Liver (tissue), 9 donors: ENCODE data around the gene NINJ2. TPM values are rescaled to one million over a fixed set of nuclear protein-coding genes. Genes with fewer than 3 reads are reported as not detected.

Experiments used
- DNase-seq: peaks from one replicate; pipeline ENCODE4 v3.0.0-alpha.2; 2017; ENCODE audit warnings: low spot score
- H3K27ac ChIP-seq, 2 donors: one replicate each; pipeline ENCODE4 v1.7.0; 2013; ENCODE audit warnings: inconsistent platforms in 2 of 2, low read length in 2 of 2, control low read depth in 1 of 2, low read depth in 1 of 2, mild to moderate bottlenecking in 1 of 2
- H3K27me3 ChIP-seq, 4 donors: one replicate each; pipeline versions ENCODE4 v1.6.1 to v1.7.0; 2013; ENCODE audit warnings: low read length in 3 of 4, inconsistent platforms in 1 of 4, mild to moderate bottlenecking in 1 of 4, moderate library complexity in 1 of 4; ENCODE audit not compliant: control insufficient read depth in 4 of 4, insufficient read depth in 4 of 4
- H3K36me3 ChIP-seq, 4 donors: one replicate each; pipeline versions ENCODE4 v1.6.1 to v1.7.0; 2013; ENCODE audit warnings: low read length in 3 of 4, mild to moderate bottlenecking in 3 of 4, low read depth in 1 of 4, moderate library complexity in 1 of 4; ENCODE audit not compliant: control insufficient read depth in 4 of 4, insufficient read depth in 3 of 4
- H3K4me1 ChIP-seq, 4 donors: one replicate each; pipeline versions ENCODE4 v1.6.1 to v1.7.0; 2013; ENCODE audit warnings: low read length in 3 of 4, mild to moderate bottlenecking in 3 of 4, moderate library complexity in 1 of 4; ENCODE audit not compliant: control insufficient read depth in 4 of 4, insufficient read depth in 4 of 4
- H3K4me3 ChIP-seq, 3 donors: one replicate each; pipeline versions ENCODE4 v1.6.1 to v1.7.0; 2013; ENCODE audit warnings: low read length in 3 of 3, control low read depth in 1 of 3, low read depth in 1 of 3, mild to moderate bottlenecking in 1 of 3
- H3K9ac ChIP-seq, 2 donors: one replicate each; pipeline ENCODE4 v1.7.0; 2013; ENCODE audit warnings: low read length in 2 of 2, mild to moderate bottlenecking in 2 of 2, moderate library complexity in 2 of 2, control low read depth in 1 of 2, low read depth in 1 of 2
- H3K9me3 ChIP-seq, 4 donors: one replicate each; pipeline versions ENCODE4 v1.6.1 to v1.7.0; 2013; ENCODE audit warnings: low read length in 3 of 4; ENCODE audit not compliant: control insufficient read depth in 4 of 4
- ATF3 ChIP-seq: IDR thresholded peaks from 2 replicates; pipeline ENCODE4 v1.6.1; 2016; ENCODE audit warnings: antibody characterized with exemption
- EGR1 ChIP-seq, 2 donors: IDR thresholded peaks; 2 replicates each; pipeline ENCODE4 v1.6.1; 2016 to 2018; ENCODE audit warnings: antibody characterized with exemption in 2 of 2, low read depth in 2 of 2
- FOXA1 ChIP-seq: IDR thresholded peaks from 2 replicates; pipeline ENCODE4 v1.6.1; 2016; ENCODE audit warnings: antibody characterized with exemption
- FOXA2 ChIP-seq: IDR thresholded peaks from 2 replicates; pipeline ENCODE4 v1.6.1; 2016; ENCODE audit warnings: antibody characterized with exemption
- GABPA ChIP-seq, 2 donors: IDR thresholded peaks in 1 of 2; conservative IDR thresholded peaks in 1 of 2; 2 replicates each; pipeline ENCODE4 v1.6.1; 2016; ENCODE audit warnings: antibody characterized with exemption in 2 of 2, mild to moderate bottlenecking in 1 of 2, moderate library complexity in 1 of 2
- HNF4A ChIP-seq, 2 donors: conservative IDR thresholded peaks; 2 replicates each; pipeline ENCODE4 v1.6.1; 2016; ENCODE audit warnings: antibody characterized with exemption in 2 of 2, mild to moderate bottlenecking in 2 of 2
- HNF4G ChIP-seq: IDR thresholded peaks from 2 replicates; pipeline ENCODE4 v1.6.1; 2016; ENCODE audit warnings: antibody characterized with exemption
- JUND ChIP-seq, 2 donors: IDR thresholded peaks; 2 replicates each; pipeline ENCODE4 v1.6.1; 2016; ENCODE audit warnings: antibody characterized with exemption in 2 of 2
- MAX ChIP-seq: IDR thresholded peaks from 2 replicates; pipeline ENCODE4 v1.6.1; 2016; ENCODE audit warnings: antibody characterized with exemption
- NR2F2 ChIP-seq: IDR thresholded peaks from 2 replicates; pipeline ENCODE4 v1.6.1; 2016; ENCODE audit warnings: antibody characterized with exemption
- RAD21 ChIP-seq, 2 donors: IDR thresholded peaks; 2 replicates each; pipeline ENCODE4 v1.6.1; 2016; ENCODE audit warnings: antibody characterized with exemption in 2 of 2, mild to moderate bottlenecking in 2 of 2
- RXRA ChIP-seq, 2 donors: IDR thresholded peaks; 2 replicates each; pipeline ENCODE4 v1.6.1; 2017 to 2018; ENCODE audit warnings: antibody characterized with exemption in 2 of 2, mild to moderate bottlenecking in 1 of 2
- SP1 ChIP-seq: IDR thresholded peaks from 2 replicates; pipeline ENCODE4 v1.6.1; 2018; ENCODE audit warnings: antibody characterized with exemption, mild to moderate bottlenecking
- TAF1 ChIP-seq: conservative IDR thresholded peaks from 2 replicates; pipeline ENCODE4 v1.6.1; 2016; ENCODE audit warnings: antibody characterized with exemption, mild to moderate bottlenecking
- YY1 ChIP-seq: IDR thresholded peaks from 2 replicates; pipeline ENCODE4 v1.6.1; 2016; ENCODE audit warnings: antibody characterized with exemption, mild to moderate bottlenecking
- ZBTB33 ChIP-seq: IDR thresholded peaks from 2 replicates; pipeline ENCODE4 v1.6.1; 2016; ENCODE audit warnings: antibody characterized with exemption
- WGBS: extraction: QIAGEN DNeasy Blood & Tissue Kit; methylation state at CpG from one replicate; pipeline ENCODE4 v1.1.7; 2013; 5-methylcytosine and 5-hydroxymethylcytosine counted together
- polyA plus RNA-seq, 2 donors: library from polyadenylated mRNA; stranded (reverse) in 1 of 2; unstranded in 1 of 2; fragments of 200-250 nt in 1 of 2; fragments of >200 nt in 1 of 2; fragmentation: Nextera tagmentation in 1 of 2; extraction: Ambion mirVana in 1 of 2; gene quantifications; one replicate each; pipeline versions ENCODE4 v1.2.1 to v1.2.3, GENCODE V29; 2013 to 2015
- total RNA-seq, 2 donors: library from RNA; depleted of rRNA; stranded (reverse); fragments of >200 nt; gene quantifications; one replicate each; pipeline ENCODE4 v1.2.3, GENCODE V29; 2014
- TF ChIP-seq, protein P1 (sequence below): fragments of 150-350 bp; IDR thresholded peaks from 2 replicates; pipeline ENCODE4 v1.5.1; 2017; ENCODE audit warnings: improper control_type of control experiment, low read depth, low read length; ENCODE audit not compliant: missing input control
- TF ChIP-seq, protein P2 (sequence below): IDR thresholded peaks from 2 replicates; pipeline ENCODE4 v1.6.1; 2016; ENCODE audit warnings: antibody characterized with exemption, mild to moderate bottlenecking
- donor health status: healthy.
- donor health status: healthy.
- donor health status: healthy.
- donor health status: healthy.
- donor health status: healthy.

The NINJ2 gene
- total and polyA plus RNA-seq, 4 donors, result 6.7 to 16.5 (median 15.4) TPM

DNA sequence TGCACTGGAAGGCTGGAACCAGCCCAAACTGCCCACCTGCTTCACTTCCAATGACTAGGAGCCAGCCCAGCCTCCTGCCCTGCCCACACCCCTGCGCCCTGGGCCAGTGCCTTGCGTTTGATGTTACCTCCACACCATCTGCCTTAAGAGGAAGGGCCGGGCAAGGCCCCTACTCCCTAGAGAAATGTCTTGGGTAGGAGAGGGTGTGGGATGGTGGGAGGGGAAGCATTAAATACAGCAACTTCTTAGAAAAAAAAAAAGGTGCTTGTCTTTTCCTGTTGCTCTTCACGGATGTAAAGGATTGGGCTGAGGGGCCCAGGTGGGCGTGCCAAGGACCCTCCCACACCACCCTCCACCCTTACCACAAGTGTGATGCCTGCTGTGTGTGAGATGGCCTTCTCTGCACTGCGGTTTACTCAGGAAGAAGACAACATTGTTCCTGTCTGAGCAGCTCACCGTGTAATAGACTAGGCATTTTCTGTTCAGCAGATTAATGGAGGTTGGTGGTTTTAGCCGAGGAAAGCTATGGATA, 99.9 kb downstream of the NINJ2 start:
- H3K27me3 ChIP-seq, result no peaks in the 10 kb centered on the region
- no peak overlapping the region for H3K27ac ChIP-seq
- H3K4me3 ChIP-seq, result no peak overlapping the region
- H3K9ac ChIP-seq, result no peak overlapping the region
- H3K4me1 ChIP-seq, result no peaks in the 10 kb centered on the region
- WGBS, result 72% methylated on average over 8 of the region's 8 CpGs
- TF ChIP-seq RXRA (IDR thresholded peaks at IDR 0.05) (no peak), JUND (IDR thresholded peaks at IDR 0.05) (no peak), HNF4A (conservative IDR thresholded peaks at IDR 0.05) (no peak), NR2F2 (no peak), ATF3 (no peak), YY1 (no peak), FOXA2 (no peak)
- TF ChIP-seq, protein P1, sequence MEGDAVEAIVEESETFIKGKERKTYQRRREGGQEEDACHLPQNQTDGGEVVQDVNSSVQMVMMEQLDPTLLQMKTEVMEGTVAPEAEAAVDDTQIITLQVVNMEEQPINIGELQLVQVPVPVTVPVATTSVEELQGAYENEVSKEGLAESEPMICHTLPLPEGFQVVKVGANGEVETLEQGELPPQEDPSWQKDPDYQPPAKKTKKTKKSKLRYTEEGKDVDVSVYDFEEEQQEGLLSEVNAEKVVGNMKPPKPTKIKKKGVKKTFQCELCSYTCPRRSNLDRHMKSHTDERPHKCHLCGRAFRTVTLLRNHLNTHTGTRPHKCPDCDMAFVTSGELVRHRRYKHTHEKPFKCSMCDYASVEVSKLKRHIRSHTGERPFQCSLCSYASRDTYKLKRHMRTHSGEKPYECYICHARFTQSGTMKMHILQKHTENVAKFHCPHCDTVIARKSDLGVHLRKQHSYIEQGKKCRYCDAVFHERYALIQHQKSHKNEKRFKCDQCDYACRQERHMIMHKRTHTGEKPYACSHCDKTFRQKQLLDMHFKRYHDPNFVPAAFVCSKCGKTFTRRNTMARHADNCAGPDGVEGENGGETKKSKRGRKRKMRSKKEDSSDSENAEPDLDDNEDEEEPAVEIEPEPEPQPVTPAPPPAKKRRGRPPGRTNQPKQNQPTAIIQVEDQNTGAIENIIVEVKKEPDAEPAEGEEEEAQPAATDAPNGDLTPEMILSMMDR, result no peak
- no peaks in the 10 kb centered on the region for H3K9me3 ChIP-seq
- no peak for DNase-seq
- no peaks in the 10 kb centered on the region for H3K36me3 ChIP-seq

- no peak for DNase-seq
- Histone ChIP-seq H3K36me3 (no peaks in the 10 kb centered on the region), H3K27me3 (no peaks in the 10 kb centered on the region), H3K9me3 (no peaks in the 10 kb centered on the region), H3K9ac (no peak overlapping the region), H3K4me1 (no peaks in the 10 kb centered on the region), H3K27ac (no peak overlapping the region), H3K4me3 (no peak overlapping the region)
- no peak for TF ChIP-seq GABPA (IDR thresholded peaks at IDR 0.05 in 1 of 2, conservative IDR thresholded peaks at IDR 0.05 in 1 of 2)
- no peak for TF ChIP-seq EGR1 (IDR thresholded peaks at IDR 0.05; ENCODE audit: low read depth in 2 of 2)
- no peak for TF ChIP-seq FOXA1
- TF ChIP-seq ZBTB33, result no peak
- no peak for TF ChIP-seq RAD21 (IDR thresholded peaks at IDR 0.05)
- no peak for TF ChIP-seq ATF3
- TF ChIP-seq, protein P2, sequence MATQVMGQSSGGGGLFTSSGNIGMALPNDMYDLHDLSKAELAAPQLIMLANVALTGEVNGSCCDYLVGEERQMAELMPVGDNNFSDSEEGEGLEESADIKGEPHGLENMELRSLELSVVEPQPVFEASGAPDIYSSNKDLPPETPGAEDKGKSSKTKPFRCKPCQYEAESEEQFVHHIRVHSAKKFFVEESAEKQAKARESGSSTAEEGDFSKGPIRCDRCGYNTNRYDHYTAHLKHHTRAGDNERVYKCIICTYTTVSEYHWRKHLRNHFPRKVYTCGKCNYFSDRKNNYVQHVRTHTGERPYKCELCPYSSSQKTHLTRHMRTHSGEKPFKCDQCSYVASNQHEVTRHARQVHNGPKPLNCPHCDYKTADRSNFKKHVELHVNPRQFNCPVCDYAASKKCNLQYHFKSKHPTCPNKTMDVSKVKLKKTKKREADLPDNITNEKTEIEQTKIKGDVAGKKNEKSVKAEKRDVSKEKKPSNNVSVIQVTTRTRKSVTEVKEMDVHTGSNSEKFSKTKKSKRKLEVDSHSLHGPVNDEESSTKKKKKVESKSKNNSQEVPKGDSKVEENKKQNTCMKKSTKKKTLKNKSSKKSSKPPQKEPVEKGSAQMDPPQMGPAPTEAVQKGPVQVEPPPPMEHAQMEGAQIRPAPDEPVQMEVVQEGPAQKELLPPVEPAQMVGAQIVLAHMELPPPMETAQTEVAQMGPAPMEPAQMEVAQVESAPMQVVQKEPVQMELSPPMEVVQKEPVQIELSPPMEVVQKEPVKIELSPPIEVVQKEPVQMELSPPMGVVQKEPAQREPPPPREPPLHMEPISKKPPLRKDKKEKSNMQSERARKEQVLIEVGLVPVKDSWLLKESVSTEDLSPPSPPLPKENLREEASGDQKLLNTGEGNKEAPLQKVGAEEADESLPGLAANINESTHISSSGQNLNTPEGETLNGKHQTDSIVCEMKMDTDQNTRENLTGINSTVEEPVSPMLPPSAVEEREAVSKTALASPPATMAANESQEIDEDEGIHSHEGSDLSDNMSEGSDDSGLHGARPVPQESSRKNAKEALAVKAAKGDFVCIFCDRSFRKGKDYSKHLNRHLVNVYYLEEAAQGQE, result no peak
- no peak for TF ChIP-seq FOXA2
- no peak for TF ChIP-seq MAX
- no peak for TF ChIP-seq HNF4G
- no peak for TF ChIP-seq TAF1
- TF ChIP-seq JUND (IDR thresholded peaks at IDR 0.05), result no peak
- TF ChIP-seq NR2F2, result no peak
- no peak for TF ChIP-seq HNF4A (conservative IDR thresholded peaks at IDR 0.05)
- TF ChIP-seq RXRA (IDR thresholded peaks at IDR 0.05), result no peak
- TF ChIP-seq, protein P1, result no peak
- no peak for TF ChIP-seq SP1
- no peak for TF ChIP-seq YY1
- WGBS, result 86% methylated on average over 12 of the region's 12 CpGs
Observed at GRCh38 chr12:562634-563033, 100.6 kb downstream of the NINJ2 start.
